HG02759 (cell line): Measurements from ENCODE around the gene DOK3.

Source experiments
- ATAC-seq: cut with Tn5 transposase; IDR thresholded peaks from one replicate; pipeline ENCODE4 v1.9.1; 2021; ENCODE audit warnings: mild to moderate bottlenecking, moderate library complexity; ENCODE audit not compliant: unreplicated experiment

Gene DOK3, protein sequence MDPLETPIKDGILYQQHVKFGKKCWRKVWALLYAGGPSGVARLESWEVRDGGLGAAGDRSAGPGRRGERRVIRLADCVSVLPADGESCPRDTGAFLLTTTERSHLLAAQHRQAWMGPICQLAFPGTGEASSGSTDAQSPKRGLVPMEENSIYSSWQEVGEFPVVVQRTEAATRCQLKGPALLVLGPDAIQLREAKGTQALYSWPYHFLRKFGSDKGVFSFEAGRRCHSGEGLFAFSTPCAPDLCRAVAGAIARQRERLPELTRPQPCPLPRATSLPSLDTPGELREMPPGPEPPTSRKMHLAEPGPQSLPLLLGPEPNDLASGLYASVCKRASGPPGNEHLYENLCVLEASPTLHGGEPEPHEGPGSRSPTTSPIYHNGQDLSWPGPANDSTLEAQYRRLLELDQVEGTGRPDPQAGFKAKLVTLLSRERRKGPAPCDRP

GRCh38 chr5:177509381-177509951 lies at the start of gene DOK3:
Gene DOK3, minus strand, starts transcription at chr5:177509826. Its CDS starts 286 bp downstream, at chr5:177509540.
- peak; percentile 29 for ATAC-seq

GRCh38 chr5:177557796-177558195 lies 48.2 kb upstream of the DOK3 start:
- no peak for ATAC-seq

DNA sequence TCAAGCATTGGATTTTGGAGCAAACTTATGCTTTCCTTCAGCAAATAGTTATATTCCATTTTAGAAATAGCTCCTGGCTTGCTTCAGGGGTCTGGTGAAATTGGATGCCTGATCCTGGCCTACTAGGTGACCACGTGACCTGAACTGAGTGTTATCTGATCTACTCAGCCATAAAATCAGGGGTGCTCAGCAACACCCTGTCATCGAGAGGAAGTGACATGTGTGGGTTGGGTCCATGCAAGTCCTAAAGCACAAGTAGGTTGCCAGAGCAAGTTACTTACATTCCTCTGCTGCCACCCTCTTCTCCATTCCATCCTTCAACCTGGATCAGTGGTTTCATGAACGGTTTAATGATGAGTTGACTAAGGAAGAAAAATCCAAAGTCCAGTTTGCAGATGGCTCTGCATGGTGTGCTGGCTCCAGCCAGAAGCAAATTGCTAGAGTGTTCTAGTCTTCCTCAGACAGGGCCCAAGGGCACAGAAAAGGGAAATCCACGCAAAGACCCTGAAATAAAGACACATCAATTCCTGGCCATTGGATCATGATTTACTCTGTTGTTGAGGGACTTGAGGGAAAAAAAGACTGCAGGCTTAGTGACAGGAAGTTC lies 47.5 kb upstream of the DOK3 start:
- ATAC-seq: no peak

DNA sequence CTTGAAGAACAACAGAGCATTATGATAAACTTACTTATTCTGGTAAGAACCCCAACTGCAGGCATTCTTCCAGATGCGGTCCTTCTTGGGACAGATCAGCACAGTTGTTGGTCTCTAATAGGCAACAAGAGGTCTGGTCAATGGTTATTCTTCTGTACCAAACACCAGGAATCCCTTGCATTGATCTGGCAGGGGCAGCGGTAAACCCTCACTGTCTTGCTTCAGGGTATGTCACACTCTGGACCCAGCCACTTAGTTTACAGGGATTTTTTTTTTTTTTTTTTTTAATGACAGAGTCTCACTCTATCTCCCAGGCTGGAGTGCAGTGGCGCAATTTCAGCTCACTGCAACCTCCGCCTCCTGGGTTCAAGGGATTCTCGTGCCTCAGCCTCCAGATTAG lies 46.0 kb upstream of the DOK3 start:
- no peak for ATAC-seq

DNA sequence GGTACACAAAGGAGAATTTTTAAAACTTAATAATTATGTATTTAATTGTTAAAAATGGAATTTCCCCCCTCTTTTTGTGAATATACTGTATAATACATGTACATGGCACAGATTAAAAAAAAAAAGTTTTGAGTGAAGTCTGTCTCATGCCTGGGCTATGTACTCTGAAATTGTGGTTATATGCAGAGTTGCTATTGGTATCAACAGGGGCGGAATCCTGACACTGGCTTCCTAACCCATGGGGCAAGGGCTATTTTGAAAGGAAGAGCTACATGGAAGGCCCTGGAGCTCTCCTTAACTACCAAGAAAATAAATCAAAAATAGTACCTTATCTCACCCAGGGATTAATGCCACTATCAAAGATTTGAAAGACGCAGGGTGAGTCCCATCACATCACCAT lies 45.6 kb upstream of the DOK3 start:
- ATAC-seq: no peak

DNA sequence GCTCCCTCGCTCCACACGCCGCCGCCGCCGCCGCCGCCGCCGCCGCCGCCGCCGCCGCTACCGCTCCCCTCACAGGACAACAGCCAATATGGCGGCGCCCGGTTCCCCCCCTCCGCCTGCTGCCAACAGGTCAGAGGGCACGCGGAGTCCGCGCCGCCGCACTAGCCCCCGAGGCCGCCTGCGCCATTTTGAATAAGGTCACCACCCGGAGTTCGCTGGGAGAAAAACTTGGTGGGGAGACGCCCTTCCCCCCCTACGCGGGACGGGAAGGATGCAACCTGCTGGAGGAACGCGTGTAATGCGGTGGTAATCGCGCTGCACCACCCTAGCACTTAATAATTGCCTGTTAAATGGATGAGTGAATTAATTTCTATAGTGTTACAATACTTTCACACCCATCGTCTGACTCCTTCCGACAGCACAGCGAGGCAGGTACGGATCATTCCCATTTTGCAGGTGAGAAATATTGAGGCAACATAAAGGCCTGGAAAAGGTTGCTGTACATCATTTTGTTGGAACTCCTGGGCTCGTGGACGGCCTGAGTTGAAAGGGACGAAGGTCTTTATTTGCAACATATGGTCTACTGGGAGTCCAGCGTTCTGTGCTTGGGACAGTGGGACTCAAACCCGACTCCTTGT lies 45.0 kb upstream of the DOK3 start, which contains the start of gene FAM193B:
Gene FAM193B, minus strand, starts transcription at position 90 of the 638 bp plus-strand sequence. CDS start 105 bp downstream, outside the sequence.
- ATAC-seq: peak; percentile 90

- ATAC-seq: peak; percentile 51
These were observed 44.2 kb upstream of the DOK3 start for GRCh38 chr5:177553671-177554429.

DNA sequence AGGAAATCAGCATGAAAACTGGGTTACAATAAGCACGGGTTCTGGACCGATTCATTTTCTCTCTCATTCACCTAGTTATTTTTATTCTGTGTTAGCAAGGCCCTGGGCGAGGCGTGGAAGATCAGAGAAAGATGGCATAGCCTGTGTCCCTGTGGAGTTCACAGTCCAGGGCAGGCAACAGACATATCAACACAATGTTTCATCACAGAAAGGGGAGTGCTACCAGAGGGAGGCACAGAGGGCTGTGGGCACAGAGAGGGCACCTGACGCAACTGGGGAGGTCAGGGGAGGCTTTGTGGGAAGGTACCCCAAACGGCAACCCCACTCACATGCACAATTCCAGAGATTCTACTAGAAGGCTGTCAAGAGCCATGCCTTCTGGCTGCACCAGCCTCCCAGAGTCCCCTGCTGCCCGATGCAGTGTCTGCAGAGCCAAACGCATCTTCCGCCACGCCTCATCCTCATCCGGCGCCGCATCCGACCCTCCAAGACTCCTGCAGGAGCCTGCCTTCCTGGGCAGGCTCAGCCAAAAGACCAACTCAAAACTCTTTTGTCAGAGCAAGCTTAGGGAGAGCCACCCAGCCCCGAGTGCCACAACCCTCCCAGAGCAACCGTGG lies 43.3 kb upstream of the DOK3 start:
- no peak for ATAC-seq

DNA sequence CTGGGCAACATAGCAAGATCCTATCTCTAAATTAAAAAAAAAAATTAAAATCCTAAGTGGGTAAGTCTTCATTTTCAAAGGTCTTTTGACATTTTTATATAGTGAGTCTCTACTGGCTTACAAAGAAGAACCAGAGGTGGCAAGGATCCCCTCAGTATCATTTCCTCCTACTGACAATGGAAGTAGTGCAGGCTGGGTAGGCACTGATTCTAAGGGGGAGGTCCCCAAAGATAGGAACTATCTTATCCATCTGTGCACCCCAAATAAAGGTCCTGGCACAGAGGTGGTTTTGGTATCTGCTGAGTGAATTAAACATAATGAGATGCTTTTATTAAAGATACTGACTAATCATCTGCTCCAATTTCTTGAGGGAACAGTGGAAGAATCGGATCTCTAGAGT lies 40.5 kb upstream of the DOK3 start:
- ATAC-seq: no peak

DNA sequence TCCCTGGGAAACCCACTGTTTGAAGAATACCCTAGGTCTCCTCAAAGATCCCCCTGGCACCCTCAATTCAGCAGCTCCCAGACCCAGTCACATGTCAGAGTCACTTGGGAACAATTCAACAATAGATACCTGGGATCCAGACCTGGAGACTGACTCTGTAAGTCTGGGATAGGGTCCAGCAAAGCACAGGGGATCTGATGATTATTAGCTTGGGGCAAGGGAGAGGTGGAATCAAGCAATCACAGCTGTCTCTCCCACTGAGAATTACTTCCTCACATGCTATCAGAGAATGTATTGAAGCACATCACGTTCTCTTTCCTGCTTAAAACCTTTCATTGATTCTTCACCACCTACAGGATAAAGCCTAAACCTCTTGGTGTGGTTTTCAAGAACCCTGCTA lies 38.9 kb upstream of the DOK3 start:
- no peak for ATAC-seq

- ATAC-seq: no peak
These were observed 38.1 kb upstream of the DOK3 start for GRCh38 chr5:177547736-177548135.

- no peak for ATAC-seq
These were observed 36.7 kb upstream of the DOK3 start for GRCh38 chr5:177546258-177546741.

DNA sequence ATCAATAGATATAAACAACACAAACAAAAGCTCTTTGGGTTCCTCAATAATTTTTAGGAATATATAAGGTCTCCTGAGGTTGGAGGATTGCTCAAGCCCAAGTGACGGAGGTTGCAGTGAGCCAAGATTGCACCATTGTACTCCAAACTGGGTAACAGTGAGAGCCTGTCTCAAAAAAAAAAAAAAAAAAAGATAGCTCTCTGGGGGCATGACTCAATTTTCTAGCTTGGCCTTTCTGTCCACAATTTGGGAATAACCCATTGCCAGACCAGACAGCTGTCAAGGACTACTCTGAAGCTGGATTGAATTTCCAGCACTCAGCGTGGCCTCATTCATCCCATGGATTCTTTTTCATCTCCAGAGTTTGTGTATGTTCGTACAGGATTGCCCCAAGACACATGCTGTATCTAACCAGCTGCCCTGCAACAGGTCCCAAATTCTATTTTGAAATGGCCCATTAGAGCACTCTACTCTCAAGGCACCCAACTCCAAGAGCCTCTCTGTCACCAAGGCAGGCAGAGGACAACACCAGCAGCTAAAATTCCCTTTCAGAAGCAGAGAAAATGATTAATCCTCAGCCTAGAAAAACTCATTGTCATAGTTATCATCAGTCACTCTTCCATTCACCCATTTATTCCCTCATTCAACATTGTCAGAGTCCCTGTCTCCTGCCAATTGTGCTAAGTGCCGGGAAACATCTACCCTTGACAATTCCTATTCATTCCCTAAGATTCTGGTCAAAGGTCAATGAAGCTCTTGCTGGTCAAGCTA lies 36.0 kb upstream of the DOK3 start:
- no peak for ATAC-seq

DNA sequence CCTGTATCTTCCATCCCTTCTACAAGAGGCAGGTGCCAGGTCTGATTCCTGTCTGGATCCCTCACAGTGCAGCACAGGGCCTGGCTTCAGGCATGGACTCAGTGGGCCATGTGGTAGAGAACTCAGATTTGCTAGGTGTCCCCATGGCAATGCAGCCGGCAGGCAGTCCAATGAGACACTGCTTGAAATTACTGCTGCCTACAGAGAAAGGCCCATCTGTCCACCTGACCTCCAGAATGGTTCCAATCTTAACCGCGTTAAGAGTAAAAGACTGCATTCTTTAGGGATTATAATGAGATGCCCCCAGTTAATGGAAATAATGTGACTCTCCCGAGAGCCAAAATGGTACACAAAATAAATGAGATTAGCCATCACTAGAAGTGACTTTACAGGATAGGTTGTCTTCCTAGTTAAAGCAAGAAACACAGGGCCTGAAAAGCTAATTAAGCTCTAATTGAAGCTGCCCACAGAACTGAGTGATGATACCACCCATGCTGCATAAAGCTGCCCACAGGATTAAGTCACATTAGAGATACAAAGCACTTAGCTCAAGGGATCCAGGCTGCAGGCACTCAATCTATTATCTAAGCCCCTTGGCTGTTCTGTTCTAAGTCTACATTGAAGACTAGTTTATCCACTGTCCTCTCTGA lies 33.3 kb upstream of the DOK3 start:
- ATAC-seq: no peak

DNA sequence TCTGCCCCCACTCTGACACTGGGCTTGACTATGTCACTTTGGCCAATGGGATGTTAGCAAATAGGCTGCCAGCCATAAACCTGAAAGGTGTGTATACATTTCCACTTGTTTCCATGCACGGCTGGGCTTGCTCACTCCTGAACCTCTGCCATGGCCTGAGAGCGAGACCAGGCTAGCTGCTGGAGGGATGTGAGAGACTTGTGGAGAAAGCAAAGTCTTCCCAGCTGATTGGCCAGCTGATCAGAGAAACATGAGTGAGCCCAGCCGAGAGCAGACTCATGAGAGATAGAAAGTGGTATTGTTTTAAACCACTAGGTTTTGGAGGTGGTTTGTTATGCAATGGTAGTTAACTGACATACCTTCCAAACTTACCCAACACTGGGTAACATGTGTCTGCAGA lies 30.8 kb upstream of the DOK3 start:
- ATAC-seq: no peak

GRCh38 chr5:177539411-177539810 lies 29.8 kb upstream of the DOK3 start:
- ATAC-seq: no peak

DNA sequence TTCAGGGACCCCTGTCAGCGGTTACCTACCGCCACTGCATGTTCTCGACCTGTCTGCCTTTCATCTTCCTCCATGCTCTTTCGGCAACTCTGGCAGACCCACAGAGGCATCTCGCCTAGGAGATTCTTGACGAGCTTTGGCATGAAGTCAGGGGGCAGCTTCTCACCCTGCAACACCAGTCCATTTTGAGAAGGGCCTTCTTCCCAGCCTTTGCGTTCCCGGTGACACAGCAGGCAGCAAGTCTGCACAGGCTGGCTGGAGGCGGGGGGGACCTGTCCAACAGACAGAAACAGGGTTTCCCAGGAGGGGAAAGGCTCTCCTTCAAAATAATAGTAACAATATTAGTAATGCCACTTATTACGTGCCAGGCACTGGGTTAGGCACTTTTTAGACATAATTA lies 29.2 kb upstream of the DOK3 start:
- no peak for ATAC-seq

DNA sequence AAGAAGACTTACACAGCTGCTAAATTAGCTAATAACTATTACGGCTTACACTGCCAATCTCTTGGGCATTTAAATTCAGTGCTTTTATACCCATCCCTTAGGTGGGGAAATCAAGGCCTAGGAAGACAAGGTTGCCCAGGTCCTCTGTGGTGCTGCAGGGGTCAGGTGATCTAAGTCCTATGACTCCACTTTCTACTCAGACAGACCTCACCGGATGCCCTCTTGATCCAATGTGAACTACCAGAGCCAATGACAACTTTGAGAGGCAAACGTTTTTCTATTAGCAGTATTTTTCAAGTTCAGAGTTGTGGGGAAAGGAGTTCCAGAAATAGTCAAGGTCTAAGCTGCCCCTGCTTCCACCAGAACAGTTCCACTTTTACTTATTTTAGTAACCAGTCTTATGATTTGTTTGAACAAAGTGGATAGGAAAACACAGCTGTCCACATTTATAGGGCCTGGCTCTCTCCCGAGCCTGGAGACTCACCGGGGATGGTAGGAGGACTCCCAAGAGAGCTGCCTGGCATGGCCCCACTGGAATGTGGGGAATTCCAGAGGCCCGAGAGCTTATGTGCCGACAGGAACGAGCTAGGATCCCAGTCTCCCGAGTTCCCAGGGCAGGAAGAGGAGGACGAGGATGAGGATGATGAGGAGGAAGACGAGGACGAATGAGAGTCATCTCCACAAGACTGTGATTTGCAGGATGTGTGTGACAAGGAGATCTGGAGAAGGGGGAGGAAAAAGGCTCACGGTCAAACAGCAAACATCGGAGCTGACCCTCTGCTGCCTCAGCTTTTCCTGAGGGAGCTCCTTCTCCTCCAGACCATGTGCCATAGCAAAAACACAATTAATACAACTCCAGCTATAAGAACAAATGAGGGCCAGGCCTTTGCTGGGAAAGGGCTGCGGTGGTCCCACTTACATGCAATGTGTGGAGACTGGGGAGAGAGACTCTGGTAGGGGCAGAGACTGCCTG lies 28.0 kb upstream of the DOK3 start:
- no peak for ATAC-seq
